ENCODE measurements around the gene ADAMTS15.

DNA sequence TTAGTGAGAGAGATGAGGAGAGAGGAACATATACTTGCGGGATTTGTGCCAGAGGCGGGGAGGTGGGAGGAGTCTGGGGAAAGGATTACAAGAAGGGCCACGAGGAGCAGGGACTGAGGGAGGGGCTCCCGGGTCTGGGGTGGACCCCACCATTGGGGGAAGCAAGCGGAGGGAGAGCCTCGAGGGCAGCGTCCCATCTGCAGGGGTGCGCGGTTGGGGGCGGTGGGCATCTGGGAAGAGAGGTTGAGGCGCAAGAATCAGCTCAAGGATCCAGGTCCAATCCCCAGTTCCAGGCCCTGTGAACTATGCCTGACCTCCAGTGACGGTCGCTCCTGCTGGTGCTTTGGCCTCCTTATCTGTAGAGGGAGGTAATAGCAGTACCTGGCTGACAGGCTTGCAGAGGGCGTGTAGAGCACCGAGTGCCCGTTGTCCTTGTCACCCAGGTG is 38.0 kb downstream of the ADAMTS15 start:
- no peak for TF ChIP-seq POLR2A (IDR thresholded peaks at IDR 0.05; ENCODE audit: low read length)
- no peak for TF ChIP-seq GATA1 (IDR thresholded peaks at IDR 0.05; ENCODE audit: low read depth, low read length)
